ENCODE data around the gene NLN. TPM values are rescaled to one million over a fixed set of nuclear protein-coding genes. Genes with fewer than 3 reads are reported as not detected.

Gene NLN
- total RNA-seq, 5 donors from 2014 or later (not counting 1 experiment from before 2014, with no cell fraction given): 1.5 to 7.6 (median 4.1) TPM

DNA sequence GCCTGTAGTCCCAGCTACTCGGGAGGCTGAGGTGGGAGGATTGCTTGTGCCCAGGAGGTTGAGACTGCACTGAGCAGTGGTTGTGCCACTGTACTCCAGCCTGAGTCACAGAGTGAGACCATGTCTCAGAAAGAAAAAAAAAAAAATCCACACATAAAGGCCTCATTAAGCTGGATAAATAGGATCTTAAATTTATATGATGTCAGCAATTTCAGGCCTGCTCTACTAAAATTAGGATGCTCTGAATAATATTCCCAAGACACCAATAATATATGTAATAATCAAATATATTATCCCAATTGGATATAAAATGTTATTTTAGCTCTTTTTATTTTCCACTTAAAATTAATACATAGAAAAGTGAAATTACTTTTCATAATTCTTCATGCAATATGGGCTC, 43.6 kb downstream of the NLN start:
- peaks cover 0 to 6% (median 4%) of the 10 kb centered on the region in 3 donors for H3K9me3 Mint-ChIP-seq
- peaks cover 0 to 5% of the 10 kb centered on the region in 2 experiments for H3K4me1 ChIP-seq (ENCODE audit: control insufficient read depth in 1 of 2, extremely low read depth in 1 of 2, insufficient read depth in 2 of 2, low read length in 2 of 2)

DNA sequence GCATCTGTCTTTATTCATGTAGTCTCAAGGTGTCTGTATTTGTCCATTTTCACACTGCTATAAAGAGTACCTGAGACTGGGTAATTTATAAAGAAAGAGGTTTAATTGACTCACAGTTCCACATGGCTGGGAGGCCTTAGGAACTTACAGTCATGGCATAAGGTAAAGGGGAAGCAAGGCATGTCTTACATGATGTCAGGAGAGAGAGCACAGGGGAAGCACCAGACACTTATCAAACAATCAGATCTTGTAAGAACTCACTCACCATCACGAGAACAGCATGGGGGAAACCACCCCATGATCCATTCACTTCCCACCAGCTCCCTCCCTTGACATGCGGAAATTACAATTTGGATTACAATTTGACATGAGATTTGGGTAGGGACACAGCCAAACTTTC, 44.2 kb downstream of the NLN start:
- Mint-ChIP-seq H3K27ac (no peak overlapping the region), H3K4me3 (no peak overlapping the region), H3K27me3 (no peaks in the 10 kb centered on the region), H3K4me1 (peaks cover 0 to 2% (median 0%) of the 10 kb centered on the region in 3 donors), H3K36me3 (peaks cover 12% of the 10 kb centered on the region), H3K9me3 (peaks cover 0 to 6% (median 4%) of the 10 kb centered on the region in 3 donors)
- DNase-seq (no peak), ATAC-seq (replicated peaks in 1 of 4) (no peak)
- H3K9me3 ChIP-seq: no peaks in the 10 kb centered on the region
- H3K27ac ChIP-seq (ENCODE audit: low read length): no peak overlapping the region
- H3K4me1 ChIP-seq (ENCODE audit: control insufficient read depth in 1 of 2, extremely low read depth in 1 of 2, insufficient read depth in 2 of 2, low read length in 2 of 2): peaks cover 0 to 3% of the 10 kb centered on the region in 2 experiments
- ChIA-PET CTCF (no interaction called here), POLR2A (interaction anchor here in 1 of 2 donors (0.6 kb wide), 1 partner anchor 140 kb away, joined by 4 read pairs; no protein-coding TSS in a partner anchor)
- H3K27me3 ChIP-seq (replicated peaks in 1 of 2; ENCODE audit: control insufficient read depth in 2 of 2, extremely low read depth in 1 of 2, insufficient read depth in 2 of 2, low read length in 1 of 2): no peaks in the 10 kb centered on the region
- WGBS (ENCODE audit: insufficient coverage): 100% methylated on average over 1 of the region's 2 CpGs
- no peaks in the 10 kb centered on the region for H3K36me3 ChIP-seq (ENCODE audit: control insufficient read depth in 2 of 2, extremely low read depth in 1 of 2, insufficient read depth in 1 of 2, low read length in 1 of 2)
- no peak overlapping the region for H3K4me3 ChIP-seq (ENCODE audit: control insufficient read depth in 1 of 2, extremely low read depth in 1 of 2, low read length in 1 of 2)

More for the DNA sequence above, 43.6 kb downstream of the NLN start:
- ATAC-seq (replicated peaks in 1 of 4): no peak
- H3K36me3 ChIP-seq (ENCODE audit: control insufficient read depth in 2 of 2, extremely low read depth in 1 of 2, insufficient read depth in 1 of 2, low read length in 1 of 2): no peaks in the 10 kb centered on the region
- no peaks in the 10 kb centered on the region for H3K27me3 ChIP-seq (replicated peaks in 1 of 2; ENCODE audit: control insufficient read depth in 2 of 2, extremely low read depth in 1 of 2, insufficient read depth in 2 of 2, low read length in 1 of 2)
- H3K4me3 Mint-ChIP-seq: no peak overlapping the region
- no peaks in the 10 kb centered on the region for H3K27me3 Mint-ChIP-seq
- H3K27ac ChIP-seq (ENCODE audit: low read length): no peak overlapping the region
- H3K4me1 Mint-ChIP-seq: peaks cover 3 to 6% (median 5%) of the 10 kb centered on the region in 3 donors
- no peak for DNase-seq
- ChIA-PET CTCF (no interaction called here), POLR2A (interaction anchor here in 1 of 2 donors (0.6 kb wide), 1 partner anchor 140 kb away, joined by 4 read pairs; no protein-coding TSS in a partner anchor)
- no peak overlapping the region for H3K27ac Mint-ChIP-seq
- no CpG with 5 or more reads among the region's 1 CpG for WGBS (ENCODE audit: insufficient coverage)
- H3K4me3 ChIP-seq (ENCODE audit: control insufficient read depth in 1 of 2, extremely low read depth in 1 of 2, low read length in 1 of 2): no peak overlapping the region
- no peaks in the 10 kb centered on the region for H3K9me3 ChIP-seq
- peaks cover 12% of the 10 kb centered on the region for H3K36me3 Mint-ChIP-seq

DNA sequence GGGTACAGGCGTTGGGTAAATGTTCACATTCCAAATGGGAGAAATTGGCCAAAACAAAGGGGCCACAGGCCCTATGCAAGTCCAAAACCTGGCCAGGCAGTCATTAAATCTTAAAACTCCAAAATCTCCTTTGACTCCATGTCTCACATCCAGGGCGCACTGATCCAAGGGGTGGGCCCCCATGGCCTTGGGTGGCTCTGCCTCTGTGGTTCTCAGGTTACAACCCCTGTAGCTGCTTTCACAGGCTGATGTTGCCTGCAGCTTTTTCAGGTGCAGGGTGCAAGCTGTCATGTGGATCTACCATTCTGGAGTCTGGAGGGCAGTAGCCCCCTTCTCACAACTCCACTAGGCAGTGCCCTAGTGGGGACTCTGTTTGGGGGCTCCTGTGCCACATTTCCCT, 44.8 kb downstream of the NLN start:
- Mint-ChIP-seq H3K4me3 (no peak overlapping the region), H3K36me3 (peaks cover 12% of the 10 kb centered on the region), H3K27ac (no peak overlapping the region), H3K27me3 (no peaks in the 10 kb centered on the region), H3K4me1 (peaks cover 0 to 2% (median 0%) of the 10 kb centered on the region in 3 donors), H3K9me3 (peaks cover 0 to 6% (median 4%) of the 10 kb centered on the region in 3 donors)
- no peak for DNase-seq
- WGBS (ENCODE audit: insufficient coverage): 100% methylated on average over 1 of the region's 2 CpGs
- Histone ChIP-seq H3K9me3 (no peaks in the 10 kb centered on the region), H3K27me3 (replicated peaks in 1 of 2; ENCODE audit: control insufficient read depth in 2 of 2, extremely low read depth in 1 of 2, insufficient read depth in 2 of 2, low read length in 1 of 2) (no peaks in the 10 kb centered on the region), H3K4me3 (ENCODE audit: control insufficient read depth in 1 of 2, extremely low read depth in 1 of 2, low read length in 1 of 2) (no peak overlapping the region), H3K4me1 (ENCODE audit: control insufficient read depth in 1 of 2, extremely low read depth in 1 of 2, insufficient read depth in 2 of 2, low read length in 2 of 2) (no peaks in the 10 kb centered on the region), H3K27ac (ENCODE audit: low read length) (no peak overlapping the region), H3K36me3 (ENCODE audit: control insufficient read depth in 2 of 2, extremely low read depth in 1 of 2, insufficient read depth in 1 of 2, low read length in 1 of 2) (no peaks in the 10 kb centered on the region)
- no peak for ATAC-seq (replicated peaks in 1 of 4)
- CTCF ChIA-PET: no interaction called here
- POLR2A ChIA-PET: no interaction called here

DNA sequence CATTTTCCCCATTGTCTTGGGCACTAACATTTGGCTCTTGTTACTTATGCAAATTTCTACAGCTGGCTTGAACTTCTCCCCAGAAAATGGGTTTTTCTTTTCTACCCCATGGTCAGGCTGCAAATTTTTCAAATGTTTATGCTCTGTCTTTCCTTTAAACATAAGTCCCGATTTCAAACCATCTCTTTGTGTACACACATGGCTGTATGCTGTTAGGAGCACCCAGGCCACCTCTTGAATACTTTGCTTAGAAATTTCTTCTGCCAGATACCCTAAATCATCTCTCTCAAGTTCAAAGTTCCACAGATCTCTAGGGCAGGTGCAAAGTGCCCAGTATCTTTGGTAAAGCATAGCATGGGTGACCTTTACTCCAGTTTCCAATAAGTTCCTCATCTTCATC, 45.6 kb downstream of the NLN start:
- ATAC-seq (replicated peaks in 1 of 4): no peak
- Mint-ChIP-seq H3K36me3 (peaks cover 12% of the 10 kb centered on the region), H3K9me3 (peaks cover 0 to 6% (median 4%) of the 10 kb centered on the region in 3 donors), H3K4me1 (no peaks in the 10 kb centered on the region), H3K4me3 (no peak overlapping the region), H3K27me3 (no peaks in the 10 kb centered on the region), H3K27ac (no peak overlapping the region)
- H3K27me3 ChIP-seq (replicated peaks in 1 of 2; ENCODE audit: control insufficient read depth in 2 of 2, extremely low read depth in 1 of 2, insufficient read depth in 2 of 2, low read length in 1 of 2): no peaks in the 10 kb centered on the region
- ChIA-PET POLR2A (interaction anchor here in 1 of 2 donors (0.6 kb wide), 1 partner anchor 56 kb away, joined by 4 read pairs; no protein-coding TSS in a partner anchor), CTCF (no interaction called here)
- no peaks in the 10 kb centered on the region for H3K4me1 ChIP-seq (ENCODE audit: control insufficient read depth in 1 of 2, extremely low read depth in 1 of 2, insufficient read depth in 2 of 2, low read length in 2 of 2)
- H3K36me3 ChIP-seq (ENCODE audit: control insufficient read depth in 2 of 2, extremely low read depth in 1 of 2, insufficient read depth in 1 of 2, low read length in 1 of 2): no peaks in the 10 kb centered on the region
- H3K27ac ChIP-seq (ENCODE audit: low read length): no peak overlapping the region
- H3K9me3 ChIP-seq: no peaks in the 10 kb centered on the region
- H3K4me3 ChIP-seq (ENCODE audit: control insufficient read depth in 1 of 2, extremely low read depth in 1 of 2, low read length in 1 of 2): no peak overlapping the region
- no CpG with 5 or more reads among the region's 1 CpG for WGBS (ENCODE audit: insufficient coverage)
- no peak for DNase-seq

DNA sequence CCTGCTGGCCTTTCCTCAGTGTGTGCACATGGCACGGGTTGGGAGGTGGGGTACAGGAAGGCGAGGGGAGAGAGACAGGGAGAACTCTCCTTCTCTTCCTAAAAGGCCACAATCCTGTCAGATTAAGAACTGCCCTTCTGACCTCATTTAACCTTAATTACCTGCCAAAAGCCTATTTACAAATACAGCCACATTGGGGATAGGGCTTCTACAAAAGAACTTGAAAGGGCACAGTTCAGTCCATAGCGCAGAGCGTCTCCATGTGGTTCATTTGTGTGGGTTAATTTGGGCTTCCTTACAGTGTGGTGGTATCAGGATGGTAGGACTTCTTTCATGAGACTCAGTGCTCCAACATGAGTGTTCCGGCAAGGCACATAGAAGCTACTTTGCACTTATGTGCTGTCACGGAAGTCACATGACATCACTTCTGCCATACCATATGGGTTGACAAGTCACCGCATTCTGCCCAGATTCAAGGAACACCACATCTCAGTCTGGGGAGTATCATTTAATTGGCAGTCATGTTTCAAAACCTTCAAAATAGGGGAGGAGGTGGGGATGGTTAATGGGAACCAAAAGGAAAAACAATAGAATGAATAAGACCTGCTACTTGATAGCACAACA, 46.8 kb downstream of the NLN start:
- Histone ChIP-seq H3K36me3 (ENCODE audit: control insufficient read depth in 2 of 2, extremely low read depth in 1 of 2, insufficient read depth in 1 of 2, low read length in 1 of 2) (no peaks in the 10 kb centered on the region), H3K4me1 (ENCODE audit: control insufficient read depth in 1 of 2, extremely low read depth in 1 of 2, insufficient read depth in 2 of 2, low read length in 2 of 2) (no peaks in the 10 kb centered on the region), H3K27me3 (replicated peaks in 1 of 2; ENCODE audit: control insufficient read depth in 2 of 2, extremely low read depth in 1 of 2, insufficient read depth in 2 of 2, low read length in 1 of 2) (no peaks in the 10 kb centered on the region), H3K9me3 (no peaks in the 10 kb centered on the region), H3K27ac (ENCODE audit: low read length) (no peak overlapping the region), H3K4me3 (ENCODE audit: control insufficient read depth in 1 of 2, extremely low read depth in 1 of 2, low read length in 1 of 2) (no peak overlapping the region)
- peaks cover 0 to 6% (median 4%) of the 10 kb centered on the region in 3 donors for H3K9me3 Mint-ChIP-seq
- ATAC-seq (replicated peaks in 1 of 4) (no peak), DNase-seq (no peak)
- H3K4me1 Mint-ChIP-seq: no peaks in the 10 kb centered on the region
- no peak overlapping the region for H3K27ac Mint-ChIP-seq
- no peak overlapping the region for H3K4me3 Mint-ChIP-seq
- WGBS (ENCODE audit: insufficient coverage): 100% methylated on average over 2 of the region's 7 CpGs
- POLR2A ChIA-PET: no interaction called here
- H3K36me3 Mint-ChIP-seq: peaks cover 12% of the 10 kb centered on the region
- H3K27me3 Mint-ChIP-seq: no peaks in the 10 kb centered on the region
- CTCF ChIA-PET: no interaction called here

DNA sequence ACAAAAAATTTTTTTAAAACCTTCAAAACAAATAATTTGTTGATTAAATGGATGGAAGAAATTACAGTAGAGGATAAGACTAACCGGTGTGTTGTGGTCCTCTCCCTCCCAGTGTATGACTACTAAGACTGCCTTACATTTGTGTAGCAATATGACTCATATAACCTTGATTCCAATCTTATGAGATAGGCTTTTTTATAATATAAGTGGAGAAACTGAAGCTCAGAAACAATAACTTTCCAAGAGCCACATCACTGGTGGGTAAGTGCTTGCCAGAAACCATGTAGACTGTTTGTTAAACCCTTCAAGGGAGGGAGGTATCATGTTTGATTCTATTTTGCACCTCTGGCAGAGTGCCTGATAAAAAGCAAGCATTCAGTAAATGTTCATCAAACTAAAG, 47.5 kb downstream of the NLN start:
- DNase-seq: no peak
- Histone ChIP-seq H3K4me1 (ENCODE audit: control insufficient read depth in 1 of 2, extremely low read depth in 1 of 2, insufficient read depth in 2 of 2, low read length in 2 of 2) (no peaks in the 10 kb centered on the region), H3K4me3 (ENCODE audit: control insufficient read depth in 1 of 2, extremely low read depth in 1 of 2, low read length in 1 of 2) (no peak overlapping the region), H3K27me3 (replicated peaks in 1 of 2; ENCODE audit: control insufficient read depth in 2 of 2, extremely low read depth in 1 of 2, insufficient read depth in 2 of 2, low read length in 1 of 2) (no peaks in the 10 kb centered on the region), H3K36me3 (ENCODE audit: control insufficient read depth in 2 of 2, extremely low read depth in 1 of 2, insufficient read depth in 1 of 2, low read length in 1 of 2) (no peaks in the 10 kb centered on the region), H3K9me3 (no peaks in the 10 kb centered on the region), H3K27ac (ENCODE audit: low read length) (no peak overlapping the region)
- ChIA-PET POLR2A (interaction anchor here in 1 of 2 donors (0.6 kb wide), 1 partner anchor 157 kb away, joined by 7 read pairs; the partner anchor contains the start of gene ERBIN), CTCF (interaction anchor here in 1 of 2 donors (1.7 kb wide), 1 partner anchor 9 kb away, joined by 4 read pairs; no protein-coding TSS in a partner anchor)
- no peak for ATAC-seq (replicated peaks in 1 of 4)
- Mint-ChIP-seq H3K4me3 (no peak overlapping the region), H3K4me1 (peaks cover 0 to 5% (median 3%) of the 10 kb centered on the region in 3 donors), H3K36me3 (peaks cover 12% of the 10 kb centered on the region), H3K27ac (no peak overlapping the region), H3K27me3 (no peaks in the 10 kb centered on the region), H3K9me3 (peaks cover 0 to 6% (median 4%) of the 10 kb centered on the region in 3 donors)
- no CpG with 5 or more reads among the region's 1 CpG for WGBS (ENCODE audit: insufficient coverage)

All from T-cell (primary cell).